GM18517 (cell line): ENCODE data around the gene RGP1.

Experiments used
- ATAC-seq: cut with Tn5 transposase; IDR thresholded peaks from one replicate; pipeline ENCODE4 v1.9.1; 2021; ENCODE audit warnings: mild to moderate bottlenecking, moderate library complexity; ENCODE audit not compliant: unreplicated experiment

The RGP1 gene

DNA sequence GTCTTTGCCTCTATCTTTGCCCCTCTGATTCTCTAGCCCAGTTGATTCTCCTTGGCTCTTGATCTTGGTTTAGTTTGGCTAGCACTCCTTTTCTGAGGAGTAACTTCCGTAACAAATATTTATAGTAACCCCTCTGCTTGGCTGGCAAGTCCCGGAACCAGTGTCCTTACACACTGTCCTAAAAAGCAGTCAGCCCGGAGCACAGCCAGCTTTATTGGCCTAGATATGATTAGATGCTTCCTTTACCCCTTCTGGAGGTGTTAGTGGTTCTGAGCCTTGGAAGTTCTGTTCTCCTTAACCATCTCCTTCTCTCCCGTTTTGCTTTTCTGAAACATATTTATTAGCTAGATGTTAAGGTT, 22.0 kb downstream of the RGP1 start:
- ATAC-seq: no peak

DNA sequence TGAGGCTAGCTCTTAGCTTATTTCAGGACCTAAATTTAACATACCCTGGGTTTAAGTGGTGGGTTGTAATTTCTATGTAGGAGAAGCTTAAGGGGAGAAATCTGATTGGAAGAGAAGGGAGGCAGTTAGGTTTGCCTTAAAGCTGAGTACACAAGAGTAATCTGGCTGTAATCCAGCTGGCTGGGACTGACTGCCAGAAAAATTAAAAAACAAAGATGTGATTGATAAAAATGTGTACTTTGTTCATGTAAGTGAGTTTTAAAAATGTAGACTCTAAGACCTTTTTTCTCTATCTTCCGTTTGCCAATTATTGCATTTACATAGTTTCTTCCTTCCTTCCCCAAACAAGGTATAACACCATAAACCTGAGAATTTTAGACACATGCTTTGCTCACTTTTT, 22.4 kb downstream of the RGP1 start:
- ATAC-seq: no peak

DNA sequence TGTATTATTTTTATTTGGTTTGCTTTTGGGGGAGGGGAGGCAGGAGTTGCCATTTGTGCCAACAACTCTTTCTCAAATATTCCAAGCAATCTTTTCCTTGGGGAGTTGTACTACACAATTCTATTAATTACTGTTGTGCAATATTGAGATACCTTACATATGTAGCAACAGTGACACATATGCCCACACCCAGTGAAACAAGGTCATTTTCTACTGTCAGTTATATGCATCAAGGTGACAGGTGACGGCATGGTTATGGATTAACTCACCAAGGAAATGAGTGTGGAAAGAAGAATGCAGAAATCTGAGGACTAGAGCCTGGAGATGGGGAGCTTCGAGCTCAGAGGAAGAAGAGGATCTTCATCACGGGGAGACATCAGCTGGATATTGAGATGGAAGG, 22.9 kb downstream of the RGP1 start:
- no peak for ATAC-seq

DNA sequence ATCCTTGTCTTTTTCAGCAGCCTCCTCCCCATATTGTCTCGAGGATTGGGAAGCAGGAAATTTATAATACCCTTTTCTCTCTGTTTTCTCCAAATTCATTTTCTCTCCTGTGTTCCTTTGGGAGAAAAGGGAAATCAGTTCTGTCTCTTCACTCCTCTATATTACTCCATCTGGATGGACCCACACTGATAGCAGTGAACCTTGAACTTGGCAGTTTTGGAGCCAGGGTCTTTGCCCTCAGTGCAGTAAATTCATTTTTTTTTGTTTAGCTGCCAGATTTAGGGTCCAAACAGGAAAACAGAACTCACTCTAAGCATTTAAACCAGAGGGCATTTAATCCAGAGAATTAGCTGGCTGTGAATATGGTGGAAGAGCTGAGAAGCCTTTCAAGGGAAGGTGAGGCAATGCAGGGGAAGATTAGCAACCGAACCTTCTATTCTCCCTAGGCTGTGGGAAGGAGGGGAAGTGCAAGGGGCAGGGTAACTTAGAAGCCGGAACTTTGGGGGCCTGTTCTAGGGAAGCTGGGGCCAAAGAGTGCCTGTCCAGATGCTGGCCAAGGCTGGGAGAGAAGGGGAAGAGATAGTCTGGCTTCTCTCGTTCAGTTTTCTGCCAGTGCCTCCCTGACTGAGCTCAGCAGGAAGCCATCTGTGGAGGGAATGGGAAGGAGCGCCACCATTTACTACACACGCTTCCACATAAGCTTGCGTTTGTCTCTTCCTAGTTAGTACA, 26.0 kb downstream of the RGP1 start:
- no peak for ATAC-seq

DNA sequence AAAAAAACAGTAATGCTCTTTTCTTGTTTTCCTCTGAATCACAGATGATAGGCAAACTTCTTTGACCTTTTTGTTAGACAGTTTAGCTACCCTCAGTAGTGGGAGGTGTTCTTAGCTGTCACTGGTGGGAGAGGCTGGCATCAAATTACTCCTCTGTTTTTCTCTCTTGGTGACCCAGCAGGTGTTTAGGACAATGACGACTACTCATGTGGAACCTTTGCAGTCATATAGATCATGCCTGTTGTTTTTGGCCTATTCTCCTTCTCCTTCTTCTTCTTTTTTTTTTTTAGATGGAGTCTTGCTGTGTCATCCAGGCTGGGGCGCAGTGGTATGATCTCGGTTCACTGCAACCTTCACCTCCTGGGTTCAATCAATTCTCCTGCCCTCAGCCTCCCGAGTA, 26.9 kb downstream of the RGP1 start:
- peak; percentile 49 for ATAC-seq

DNA sequence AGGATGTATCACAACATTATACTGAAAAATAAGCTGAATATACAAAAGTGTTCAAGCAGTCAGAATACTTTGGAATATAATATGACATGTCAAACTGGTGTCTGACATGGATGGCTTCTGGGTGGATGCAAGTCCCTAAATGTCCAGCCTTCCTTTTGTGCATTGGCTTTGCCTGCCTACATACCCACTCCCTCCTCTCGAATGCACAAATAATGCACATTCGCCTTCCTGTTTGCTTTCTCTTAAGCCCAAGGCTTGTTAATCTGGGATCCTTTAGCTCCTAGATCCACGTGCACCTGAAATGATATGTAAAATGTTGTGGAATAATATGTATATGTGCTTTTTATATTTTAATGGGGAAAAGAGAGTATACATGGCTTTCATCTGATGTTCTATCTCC, 29.4 kb downstream of the RGP1 start:
- no peak for ATAC-seq

DNA sequence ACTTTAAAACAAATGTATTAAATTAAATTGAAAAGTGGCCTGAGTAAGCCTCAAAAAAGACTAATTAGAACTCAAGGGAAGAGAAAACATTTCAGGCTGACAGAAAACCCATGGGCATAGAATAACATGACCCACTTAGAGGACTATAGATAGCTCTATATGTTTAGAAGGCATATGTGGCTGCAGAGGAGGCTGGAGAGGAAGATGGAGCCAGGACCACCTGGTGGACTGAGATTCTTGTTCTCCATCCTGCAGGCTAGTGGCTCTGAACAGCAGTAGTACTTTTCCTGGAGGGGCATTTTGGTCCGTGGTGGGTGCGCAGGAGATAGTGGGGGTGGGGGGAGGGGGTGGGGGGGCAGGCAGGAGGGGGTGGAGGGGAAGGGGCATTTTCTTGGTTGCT, 32.0 kb downstream of the RGP1 start:
- ATAC-seq: no peak

DNA sequence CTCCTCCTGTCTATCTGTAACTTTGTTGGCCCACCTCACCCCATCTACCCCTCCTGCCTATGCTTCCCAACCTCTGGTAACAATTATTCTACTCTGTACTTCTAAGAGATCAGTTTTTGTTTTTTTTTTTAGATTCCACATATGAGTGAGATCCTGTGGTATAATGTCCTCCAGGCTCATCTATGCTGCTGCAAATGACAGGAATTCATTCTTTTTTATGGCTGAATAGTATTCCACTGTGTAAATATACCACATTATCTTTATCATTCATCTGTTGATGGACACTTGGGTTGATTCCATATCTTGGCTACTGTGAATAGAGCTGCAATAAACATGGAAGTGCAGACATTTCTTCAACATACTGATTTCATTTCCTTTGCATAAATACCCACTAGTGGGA, 34.3 kb downstream of the RGP1 start:
- ATAC-seq: no peak

DNA sequence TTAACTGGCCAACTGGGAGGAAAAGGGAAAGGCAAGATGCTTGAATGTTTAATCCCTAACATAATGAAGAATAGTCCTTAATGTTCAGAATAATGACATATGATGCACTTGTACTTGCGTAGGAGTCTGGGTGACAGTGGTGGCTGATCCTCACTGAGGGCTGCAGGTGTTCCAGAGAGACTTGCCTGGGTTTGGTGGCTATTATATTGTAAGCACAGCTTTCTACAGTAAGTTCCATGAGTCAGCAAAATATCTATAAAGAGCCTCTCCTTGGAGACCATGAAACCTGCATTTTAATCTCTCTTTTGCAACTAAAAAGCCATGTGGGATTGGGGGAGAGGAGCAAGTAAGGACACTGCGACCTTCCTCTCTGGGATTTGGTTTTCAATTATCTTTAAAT, 40.5 kb downstream of the RGP1 start:
- ATAC-seq: no peak

DNA sequence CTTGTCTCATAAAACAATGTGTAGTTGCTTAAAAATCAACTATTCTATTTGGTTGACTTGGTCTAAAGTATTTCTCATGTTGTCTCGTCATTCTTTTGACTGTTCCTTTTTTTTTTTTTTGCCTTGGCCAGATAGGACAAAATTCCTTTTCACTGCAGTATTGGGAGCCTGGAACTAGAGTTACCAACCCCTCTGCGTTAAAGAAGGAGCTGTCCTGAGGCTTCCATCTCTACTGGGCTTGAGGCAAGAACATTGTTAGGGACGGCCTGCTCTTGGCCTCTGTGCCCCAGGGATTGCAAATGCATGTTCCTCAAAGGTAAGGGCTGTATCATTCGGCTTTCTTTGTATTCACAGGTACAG, 40.9 kb downstream of the RGP1 start:
- no peak for ATAC-seq

DNA sequence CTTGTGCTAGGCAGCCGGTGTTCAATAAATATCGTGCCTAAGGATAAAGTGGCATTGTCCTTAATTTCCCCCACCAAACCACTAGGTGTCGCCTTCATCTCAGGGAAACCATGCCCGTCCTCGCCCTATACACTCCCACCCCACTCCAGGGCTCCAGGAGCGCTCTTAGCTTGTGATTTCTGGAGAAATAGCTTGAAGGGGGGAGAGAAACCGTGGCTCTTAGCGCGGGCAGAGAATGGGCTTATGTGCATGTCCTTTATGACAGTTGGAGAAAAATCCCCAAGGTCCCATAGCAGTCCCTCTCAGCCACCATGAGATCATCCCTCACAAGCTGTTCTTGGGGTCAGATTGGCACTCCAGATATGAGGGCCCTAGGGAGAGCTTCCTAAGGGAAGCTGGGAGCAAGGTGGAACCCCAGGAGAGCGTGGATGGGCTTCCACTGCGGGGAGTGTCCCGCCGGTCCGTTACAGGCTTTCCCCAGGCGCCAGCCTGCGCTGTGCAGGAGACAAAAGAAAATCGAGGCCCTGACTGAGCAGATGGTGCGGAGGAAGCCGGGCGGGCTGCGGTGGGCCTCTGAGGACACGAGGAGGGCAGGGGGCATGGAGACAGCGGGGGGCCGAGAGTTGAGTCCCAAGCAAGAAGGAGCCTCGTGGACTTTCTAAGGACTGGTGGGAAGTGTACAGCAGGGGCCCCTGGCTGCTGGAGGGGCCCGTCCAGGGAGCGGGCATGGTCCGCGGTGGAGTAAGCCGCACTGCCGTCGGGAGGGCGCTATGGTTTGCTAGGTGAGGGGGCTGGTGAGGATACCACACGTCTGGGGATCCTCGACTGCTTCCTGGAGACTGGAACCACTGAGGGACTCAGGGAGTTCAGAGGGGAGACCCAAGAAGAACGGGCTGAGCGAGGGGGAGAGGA, 41.6 kb downstream of the RGP1 start:
- no peak for ATAC-seq

DNA sequence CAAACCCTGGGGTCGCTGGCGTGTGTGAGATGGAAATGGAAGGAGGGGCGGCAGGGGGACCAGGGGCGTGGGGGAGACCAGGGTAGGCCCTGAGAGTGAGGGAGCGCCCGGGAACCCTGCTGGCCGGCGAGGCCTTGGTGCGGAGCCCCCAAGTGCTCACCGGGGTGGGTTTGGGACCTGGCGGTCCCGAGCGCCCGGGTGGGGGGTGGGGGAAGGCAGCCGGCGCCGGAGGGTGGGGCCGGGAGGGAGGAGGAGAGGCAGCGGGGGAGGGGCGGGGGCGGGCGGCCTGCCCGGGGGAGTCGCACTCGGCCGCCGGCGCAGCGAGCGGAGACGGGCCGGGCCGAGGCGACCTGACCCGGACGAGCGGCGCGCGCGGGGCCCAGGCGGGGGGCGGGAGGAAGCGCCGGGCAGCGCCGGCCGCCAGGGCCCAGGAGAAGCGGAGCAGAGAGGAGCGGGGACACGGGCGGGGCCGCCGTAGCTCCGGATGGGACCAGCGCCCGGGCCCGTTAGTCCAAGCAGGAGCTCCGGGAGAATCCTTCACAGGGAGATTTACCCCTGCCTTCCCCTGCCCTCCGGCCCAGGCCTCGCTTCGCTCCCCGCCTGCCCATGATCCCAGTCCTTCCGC, 42.3 kb downstream of the RGP1 start, which contains the start of gene NPR2:
Gene NPR2 (plus strand): TSS at position 295 of the 625 bp plus-strand sequence. CDS start 818 bp downstream, outside the sequence.
- ATAC-seq: no peak

DNA sequence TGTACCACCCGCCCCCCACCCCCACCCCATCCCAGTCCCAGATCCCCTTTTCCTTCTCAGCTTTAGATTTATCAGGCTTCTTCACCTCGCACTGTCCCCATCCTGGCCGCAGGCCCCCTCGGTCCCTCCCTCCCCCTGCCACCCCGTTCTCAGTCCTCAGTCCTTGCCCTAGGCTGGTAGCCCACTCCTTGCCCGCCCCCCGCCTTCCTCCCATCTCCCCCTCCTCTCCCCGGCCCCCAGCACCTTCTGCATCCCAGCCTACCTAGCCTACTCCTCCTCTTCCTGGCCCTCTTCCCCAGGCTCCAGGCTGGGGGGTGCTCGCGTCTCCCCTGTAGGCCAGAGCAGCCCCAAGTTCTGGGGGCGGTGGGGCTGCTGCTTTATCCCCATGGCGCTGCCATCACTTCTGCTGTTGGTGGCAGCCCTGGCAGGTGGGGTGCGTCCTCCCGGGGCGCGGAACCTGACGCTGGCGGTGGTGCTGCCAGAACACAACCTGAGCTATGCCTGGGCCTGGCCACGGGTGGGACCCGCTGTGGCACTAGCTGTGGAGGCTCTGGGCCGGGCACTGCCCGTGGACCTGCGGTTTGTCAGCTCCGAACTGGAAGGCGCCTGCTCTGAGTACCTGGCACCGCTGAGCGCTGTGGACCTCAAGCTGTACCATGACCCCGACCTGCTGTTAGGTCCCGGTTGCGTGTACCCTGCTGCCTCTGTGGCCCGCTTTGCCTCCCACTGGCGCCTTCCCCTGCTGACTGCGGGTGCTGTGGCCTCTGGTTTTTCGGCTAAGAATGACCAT, 43.1 kb downstream of the RGP1 start:
- ATAC-seq: no peak

DNA sequence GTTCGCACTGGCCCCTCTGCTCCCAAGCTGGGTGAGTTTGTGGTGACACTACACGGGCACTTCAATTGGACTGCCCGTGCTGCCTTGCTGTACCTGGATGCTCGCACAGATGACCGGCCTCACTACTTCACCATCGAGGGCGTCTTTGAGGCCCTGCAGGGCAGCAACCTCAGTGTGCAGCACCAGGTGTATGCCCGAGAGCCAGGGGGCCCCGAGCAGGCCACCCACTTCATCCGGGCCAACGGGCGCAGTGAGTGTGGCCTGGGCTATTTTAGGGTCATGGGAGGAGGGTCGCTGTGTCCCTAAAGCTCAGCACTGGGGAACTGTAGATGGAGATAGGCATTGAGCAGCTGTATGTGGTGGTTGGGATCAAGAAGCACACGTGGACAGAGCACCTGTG, 43.7 kb downstream of the RGP1 start:
- ATAC-seq: no peak

DNA sequence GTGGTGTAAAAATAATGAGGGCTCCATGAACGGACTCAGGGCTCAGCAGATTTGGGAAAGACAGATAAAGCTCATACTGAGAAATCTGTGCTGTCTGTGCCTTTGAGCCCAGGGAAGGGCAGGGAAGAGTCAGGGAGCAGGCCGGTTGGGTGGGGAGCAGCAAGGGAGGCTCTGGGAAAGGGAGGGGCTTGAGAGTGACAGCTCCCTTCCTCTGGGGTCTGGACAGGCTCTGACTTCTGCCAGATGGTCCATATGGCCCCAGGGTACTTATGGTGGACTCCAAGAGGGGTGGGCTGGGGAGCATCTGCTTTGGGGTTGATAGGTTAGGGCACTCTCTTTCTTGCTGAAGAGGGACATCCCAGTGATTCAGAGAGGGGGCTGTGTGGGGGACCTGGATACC, 44.4 kb downstream of the RGP1 start:
- no peak for ATAC-seq

DNA sequence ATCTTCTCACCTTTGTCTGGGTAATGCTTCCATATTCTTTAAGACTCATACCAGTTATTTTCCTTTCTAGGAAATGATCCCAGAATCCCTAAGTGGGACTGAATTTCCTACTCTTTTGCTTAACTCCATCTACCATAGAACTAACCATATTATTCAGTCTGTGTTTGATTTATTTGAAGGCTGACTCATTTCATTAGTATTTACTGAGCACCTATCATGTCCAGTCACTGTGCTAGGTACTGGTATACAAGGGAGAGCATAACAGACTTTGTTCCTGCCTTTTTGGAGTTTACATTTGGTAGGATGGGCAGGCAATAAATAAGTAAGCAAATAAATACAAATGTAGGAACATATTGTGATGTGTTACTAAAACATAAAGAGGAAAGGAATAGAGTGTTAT, 46.6 kb downstream of the RGP1 start:
- no peak for ATAC-seq

DNA sequence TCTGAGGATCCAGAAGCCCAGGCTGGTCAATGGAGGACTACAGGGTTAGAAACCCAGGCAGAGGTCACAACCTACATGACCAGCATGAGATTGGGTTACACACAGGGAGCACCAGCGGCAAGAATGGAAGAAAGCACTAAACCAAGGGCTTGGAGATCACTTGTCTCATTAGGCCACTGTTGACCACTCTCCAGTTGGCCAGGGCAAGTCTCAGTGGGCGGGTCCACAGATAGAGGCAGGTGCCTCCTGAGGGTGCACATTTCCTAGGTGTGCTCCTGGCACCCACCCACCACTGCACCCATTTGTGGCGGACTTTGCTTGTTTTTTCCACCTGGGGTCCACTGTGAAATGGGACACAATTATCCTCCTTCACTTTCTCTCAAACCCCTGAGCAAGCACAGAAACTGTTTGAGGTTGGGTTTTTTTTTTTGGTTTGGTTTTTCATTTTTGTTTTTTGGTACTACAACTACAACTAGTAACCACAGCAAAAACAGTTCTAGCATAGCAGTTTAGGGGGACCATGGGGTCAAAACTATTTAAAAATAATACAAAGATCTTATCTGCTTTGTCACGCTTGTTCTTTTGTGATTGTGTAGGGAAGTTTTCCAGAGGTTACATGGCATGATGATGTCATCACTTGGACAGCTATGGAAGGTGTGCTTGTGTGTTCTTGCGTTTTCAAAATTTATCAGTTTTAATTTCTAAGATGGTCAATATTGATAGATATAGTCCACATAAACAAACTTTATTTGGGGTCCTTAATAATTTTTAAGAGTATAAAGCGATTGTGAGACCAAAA, 48.4 kb downstream of the RGP1 start:
- ATAC-seq: no peak

DNA sequence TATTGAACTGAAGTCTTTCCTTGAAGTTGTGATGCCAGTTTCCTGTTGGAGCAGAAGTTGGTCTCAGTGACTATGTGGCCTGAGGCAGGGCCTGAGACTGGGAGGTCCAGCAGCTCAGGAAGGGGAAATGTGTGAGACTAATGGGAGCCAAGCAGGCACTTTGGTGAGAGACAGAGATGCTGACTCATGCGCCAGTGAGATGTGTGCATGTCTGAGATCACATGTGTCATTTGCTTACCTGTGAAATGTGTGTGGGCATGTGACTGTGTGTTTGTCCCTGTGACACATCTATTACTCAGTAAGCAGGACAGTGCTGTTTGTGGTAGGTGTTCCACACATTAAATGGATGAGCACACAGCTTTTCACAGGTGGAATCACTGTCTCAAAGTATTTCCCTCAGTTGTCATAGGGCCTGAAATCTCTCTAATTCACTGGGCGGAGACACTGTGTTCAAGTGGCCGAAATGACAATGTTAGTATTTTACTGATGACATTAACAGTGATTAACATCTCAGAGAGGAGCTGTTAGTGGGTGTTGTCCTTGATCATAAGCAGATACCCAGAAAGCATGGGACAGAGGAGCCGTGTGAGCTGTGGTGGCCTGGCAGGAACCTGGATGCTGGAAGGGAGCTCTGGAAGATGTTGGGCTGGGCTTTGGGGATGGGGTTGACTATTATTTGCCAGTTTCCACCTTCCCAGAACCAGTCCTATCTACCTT, 49.7 kb downstream of the RGP1 start:
- no peak for ATAC-seq

DNA sequence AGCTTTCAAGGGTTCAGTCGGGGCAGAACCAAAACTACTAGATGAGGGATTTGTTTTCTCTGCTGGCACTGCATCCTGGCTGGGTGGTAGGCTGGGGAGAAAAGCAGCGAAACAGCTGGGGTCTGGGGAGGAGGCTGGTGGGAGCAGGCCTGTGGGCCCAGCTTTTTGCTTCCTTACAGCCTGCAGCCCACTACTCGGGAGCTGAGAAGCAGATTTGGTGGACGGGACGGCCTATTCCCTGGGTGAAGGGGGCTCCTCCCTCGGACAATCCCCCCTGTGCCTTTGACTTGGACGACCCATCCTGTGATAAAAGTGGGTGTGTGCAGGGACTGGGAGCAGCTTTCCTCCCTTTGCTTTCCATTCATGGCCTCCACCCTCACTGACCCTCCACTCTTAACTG, 51.4 kb downstream of the RGP1 start:
- ATAC-seq: no peak
